Mucosa of descending colon (tissue), 3 donors: ENCODE results near the gene COX5A. TPM values are rescaled to one million over a fixed set of nuclear protein-coding genes. Genes with fewer than 3 reads are reported as not detected.

Source experiments
- ATAC-seq: fragments of 200-7000 bp; cut with Tn5 transposase; one replicate; pipeline ENCODE4 v1.9.1; 2020; ENCODE audit warnings: mild to moderate bottlenecking, moderate library complexity
- DNase-seq, 3 donors: peaks; one replicate each; pipeline ENCODE4 v3.0.0-alpha.2; 2020
- H3K36me3 ChIP-seq: fragments of 200-600 bp; one replicate; pipeline ENCODE4 v1.8.0; 2021; ENCODE audit warnings: low read depth, mild to moderate bottlenecking
- H3K4me1 ChIP-seq: fragments of 200-600 bp; one replicate; pipeline ENCODE4 v1.8.0; 2021; ENCODE audit warnings: low read depth, mild to moderate bottlenecking
- H3K4me3 ChIP-seq: fragments of 200-600 bp; one replicate; pipeline ENCODE4 v1.8.0; 2021; ENCODE audit warnings: mild to moderate bottlenecking
- H3K9me3 ChIP-seq: fragments of 200-600 bp; one replicate; pipeline ENCODE4 v1.8.0; 2021; ENCODE audit warnings: mild to moderate bottlenecking
- CTCF ChIP-seq: fragments of 200-600 bp; IDR thresholded peaks from one replicate; pipeline ENCODE4 v1.8.0; 2022; ENCODE audit warnings: antibody characterized with exemption, mild to moderate bottlenecking
- intact Hi-C, 2 donors: fragments of 100-400 bp; cut with DNase I in 1 of 2; cut with micrococcal nuclease in 1 of 2; formaldehyde crosslinking; loops; one replicate each; pipeline versions ENCODE4 v1.11.0 to v1.11.1; 2022; cut with DNase I, micrococcal nuclease
- long read RNA-seq, 2 donors: library from polyadenylated mRNA; unstranded; transcript quantifications; one replicate each; pipeline ENCODE4 v2.0.0, GENCODE V29; 2019 to 2021
- total RNA-seq, 3 donors: library from RNA; stranded (reverse); fragmentation: NEBNext Ultra II Directional in 2 of 3; extraction: Animal tissue kit (Norgen Biotek cat#: 25700) in 2 of 3; gene quantifications; one replicate each; pipeline versions ENCODE4 v1.2.1 to v1.2.4, GENCODE V29; 2021 to 2023
- donor health status: DM: no; HTN: no; CAD: no; lungs with moderate emphysema.
- donor health status: DM: no; HTN: no; CAD: no.
- donor health status: DM: no; HTN: yes; CAD: no.

Gene COX5A
- total RNA-seq: 100 to 1,000 TPM; 312 to 673 (median 597) TPM
- long read RNA-seq, donor 1, transcript COX5A-204 (4 exons, 579 nt): minor isoform, 6 of 241 reads
- long read RNA-seq, donor 1, transcript COX5A-201 (5 exons, 1,268 nt): major isoform, 225 of 241 reads
- long read RNA-seq, donor 1, partial matches to known transcripts: 2 of 241 reads
- long read RNA-seq, donor 1, other reads (novel, unspliced or antisense): 5 of 241 reads
- long read RNA-seq, donor 2, transcript COX5A-204 (4 exons, 579 nt): minor isoform, 10 of 760 reads
- long read RNA-seq, donor 2, transcript COX5A-201 (5 exons, 1,268 nt): major isoform, 702 of 760 reads
- long read RNA-seq, donor 2, transcript COX5A-202 (3 exons, 441 nt): minor isoform, 5 of 760 reads
- long read RNA-seq, donor 2, partial matches to known transcripts: 7 of 760 reads
- long read RNA-seq, donor 2, other reads (novel, unspliced or antisense): 30 of 760 reads

- DNase-seq (peak; percentile 94 to 95 (median 95)), ATAC-seq (peak; percentile 94)
- peak within 1 kb of the TSS; percentile 91 for H3K4me3 ChIP-seq
- intact Hi-C loops: no loop called here
- TF ChIP-seq CTCF: no peak
- no peaks in the 10 kb centered on the region for H3K36me3 ChIP-seq
- no peaks in the 10 kb centered on the region for H3K9me3 ChIP-seq
- peaks cover 27% of the 10 kb centered on the region for H3K4me1 ChIP-seq
These were observed at the start of gene COX5A for GRCh38 chr15:74937590-74938371. TSS of gene COX5A (minus strand) at chr15:74938073. CDS start at chr15:74938014, 59 bp downstream.

- H3K36me3 ChIP-seq: no peaks in the 10 kb centered on the region
- no peak for TF ChIP-seq CTCF
- peaks cover 6% of the 10 kb centered on the region for H3K4me1 ChIP-seq
- intact Hi-C loops: no loop called here
- ATAC-seq: peak; percentile 79
- DNase-seq: no peak
- H3K9me3 ChIP-seq: no peaks in the 10 kb centered on the region
- H3K4me3 ChIP-seq: no peak overlapping the region
These were observed 45.9 kb upstream of the COX5A start for GRCh38 chr15:74983725-74984231.

GRCh38 chr15:74982183-74982582, 44.3 kb upstream of the COX5A start:
- DNase-seq: no peak
- intact Hi-C loops: no loop called here
- H3K36me3 ChIP-seq: no peaks in the 10 kb centered on the region
- no peaks in the 10 kb centered on the region for H3K9me3 ChIP-seq
- no peak overlapping the region for H3K4me3 ChIP-seq
- no peak for ATAC-seq
- H3K4me1 ChIP-seq: peaks cover 6% of the 10 kb centered on the region
- TF ChIP-seq CTCF: no peak

- no peaks in the 10 kb centered on the region for H3K9me3 ChIP-seq
- no peaks in the 10 kb centered on the region for H3K36me3 ChIP-seq
- peaks cover 4% of the 10 kb centered on the region for H3K4me1 ChIP-seq
- peak in 1 of 3 donors; percentile 14 for DNase-seq
- TF ChIP-seq CTCF: no peak
- ATAC-seq: no peak
- H3K4me3 ChIP-seq: no peak overlapping the region
- intact Hi-C loops: no loop called here
These were observed 40.6 kb upstream of the COX5A start for GRCh38 chr15:74978503-74978902.

- intact Hi-C loops: no loop called here
- DNase-seq (no peak), ATAC-seq (no peak)
- Histone ChIP-seq H3K36me3 (no peaks in the 10 kb centered on the region), H3K4me3 (no peak overlapping the region), H3K4me1 (peaks cover 3% of the 10 kb centered on the region), H3K9me3 (no peaks in the 10 kb centered on the region)
- TF ChIP-seq CTCF: no peak
These were observed 40.2 kb upstream of the COX5A start for GRCh38 chr15:74978077-74978476.
